Adrenal gland (tissue), 12 donors: ENCODE results near the gene BMP4. TPM values are rescaled to one million over a fixed set of nuclear protein-coding genes. Genes with fewer than 3 reads are reported as not detected.
"Not testable (repeated sequence)": the region's sequence is repeated elsewhere in the genome, so short reads cannot be mapped to it uniquely, and the experiment has no call there.

ENCODE experiments used
- DNase-seq, 7 donors: peaks; one replicate each; pipeline ENCODE4 v3.0.0-alpha.2; 2019 to 2020
- H3K27ac ChIP-seq, 5 donors: fragments of 200-600 bp; sonication (generic) in 4 of 5; 1 replicate in 3 of 5; 2 replicates in 2 of 5; pipeline versions ENCODE4 v1.5.1 to v1.8.0; 2016 to 2020; ENCODE audit warnings: mild to moderate bottlenecking in 1 of 5
- H3K27me3 ChIP-seq: fragments of 200-600 bp; 2 replicates; pipeline ENCODE4 v1.8.0; 2021
- H3K36me3 ChIP-seq, 2 donors: fragments of 200-600 bp; replicated peaks in 1 of 2; 1 replicate in 1 of 2; 2 replicates in 1 of 2; pipeline versions ENCODE4 v1.5.1 to v1.8.0; 2018 to 2022
- H3K4me1 ChIP-seq, 2 donors: fragments of 200-600 bp; replicated peaks in 1 of 2; 1 replicate in 1 of 2; 2 replicates in 1 of 2; pipeline versions ENCODE4 v1.5.1 to v1.8.0; 2018 to 2021
- H3K4me3 ChIP-seq, 4 donors: fragments of 200-600 bp; sonication (generic) in 3 of 4; one replicate each; pipeline ENCODE4 v1.5.1; 2016 to 2018
- H3K9me3 ChIP-seq, 3 donors: fragments of 200-600 bp; sonication (generic) in 1 of 3; replicated peaks in 1 of 3; 1 replicate in 2 of 3; 2 replicates in 1 of 3; pipeline versions ENCODE4 v1.5.1 to v1.8.0; 2016 to 2021
- POLR2A ChIP-seq, 2 donors: fragments of 450-650 bp; IDR thresholded peaks; one replicate each; pipeline ENCODE4 v1.6.1; 2017; ENCODE audit warnings: antibody characterized with exemption in 2 of 2, mild to moderate bottlenecking in 2 of 2, moderate library complexity in 1 of 2
- WGBS, 4 donors: extraction: QIAGEN DNeasy Blood & Tissue Kit in 2 of 4; methylation state at CpG; one replicate each; pipeline versions ENCODE4 v1.1.5 to v1.1.7; 2013 to 2017; 5-methylcytosine and 5-hydroxymethylcytosine counted together
- intact Hi-C, 2 donors: fragments of 100-400 bp; cut with DNase I; formaldehyde crosslinking; loops; one replicate each; pipeline versions ENCODE4 v1.14.1 to v1.15.0; 2022 to 2023
- polyA plus RNA-seq, 3 donors: library from polyadenylated mRNA; stranded (reverse); fragments of 200-250 nt in 2 of 3; fragments of 350-450 nt in 1 of 3; fragmentation: Illumina TruSeq in 1 of 3; extraction: RNeasy Lipid Tissue Mini Kit (QIAGEN cat#74804) in 1 of 3; gene quantifications; one replicate each; pipeline ENCODE4 v1.2.3, GENCODE V29; 2013 to 2014
- total RNA-seq, 9 donors: library from RNA; depleted of rRNA in 4 of 9; stranded (reverse); fragments of >200 nt in 4 of 9; fragments of 120-200 nt in 1 of 9; fragmentation: NEBNext Ultra II Directional in 1 of 9; extraction: Animal tissue kit (Norgen Biotek cat#: 25700) in 1 of 9; gene quantifications; one replicate each; pipeline versions ENCODE4 v1.1.0 to v1.2.4, GENCODE V29; 2013 to 2023
- TF ChIP-seq, protein P1 (sequence below), 6 experiments: fragments of 450-650 bp in 4 of 6; fragments of 200-600 bp in 2 of 6; sonication (generic) in 1 of 6; IDR thresholded peaks; 1 replicate in 5 of 6; 2 replicates in 1 of 6; pipeline versions ENCODE4 v1.5.1 to v1.8.0; 2016 to 2021; ENCODE audit warnings: antibody characterized with exemption in 6 of 6, mild to moderate bottlenecking in 2 of 6, moderate library complexity in 1 of 6
- donor health status: healthy with polysubstance abuse.
- donor health status: Bipolar disorder and iron deficiency.
- donor health status: DM: yes; HTN: yes; CAD: no.
- donor health status: DM: no; HTN: no; CAD: no.
- donor health status: DM: no; HTN: no; CAD: no.
- donor health status: DM: yes; HTN: yes; CAD: no.

BMP4 gene
- total and polyA plus RNA-seq, 12 donors, result 2.2 to 37.0 (median 19.4) TPM

DNA sequence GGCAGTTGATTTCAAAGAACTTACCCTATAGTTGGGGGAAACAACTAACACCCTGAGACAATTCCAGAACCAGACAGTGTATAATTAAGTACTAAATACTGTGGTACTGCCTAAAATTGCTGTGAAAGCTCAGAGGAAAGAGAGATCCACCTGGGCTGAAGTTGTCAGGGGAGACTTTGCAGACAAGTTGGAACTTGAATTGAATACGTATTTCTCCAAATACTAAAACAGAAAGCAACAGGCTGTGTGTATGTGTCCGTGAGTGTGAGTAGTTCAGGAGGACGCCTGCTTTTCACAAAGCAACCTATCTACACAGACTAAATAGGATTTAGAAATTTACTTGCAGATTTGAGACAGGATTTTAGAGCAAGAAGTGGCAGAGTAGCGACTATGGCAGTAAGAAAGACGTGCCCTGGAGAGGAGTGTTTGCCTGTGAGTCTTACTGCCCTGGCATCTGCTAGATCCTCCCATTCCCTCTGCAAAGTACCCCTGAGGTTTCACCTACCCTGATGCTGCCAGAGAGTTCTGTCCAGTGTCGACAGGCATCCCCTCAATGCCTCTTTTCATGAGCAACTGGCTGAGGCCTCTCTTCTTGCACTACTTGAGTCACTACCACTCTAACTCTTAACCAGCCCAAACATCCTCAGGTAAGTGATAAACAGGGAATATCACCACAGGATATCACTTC is 37.4 kb upstream of the BMP4 start:
- no peaks in the 10 kb centered on the region for H3K9me3 ChIP-seq
- DNase-seq, result no peak
- no peaks in the 10 kb centered on the region for H3K36me3 ChIP-seq
- intact Hi-C loops, result no loop called here
- no peak overlapping the region for H3K27ac ChIP-seq
- H3K27me3 ChIP-seq, result no peaks in the 10 kb centered on the region
- no peak overlapping the region for H3K4me3 ChIP-seq
- WGBS, 4 donors, result 70 to 88% (median 82%) methylated on average over 6 of the region's 6 CpGs
- no peaks in the 10 kb centered on the region for H3K4me1 ChIP-seq
- TF ChIP-seq, protein P1, sequence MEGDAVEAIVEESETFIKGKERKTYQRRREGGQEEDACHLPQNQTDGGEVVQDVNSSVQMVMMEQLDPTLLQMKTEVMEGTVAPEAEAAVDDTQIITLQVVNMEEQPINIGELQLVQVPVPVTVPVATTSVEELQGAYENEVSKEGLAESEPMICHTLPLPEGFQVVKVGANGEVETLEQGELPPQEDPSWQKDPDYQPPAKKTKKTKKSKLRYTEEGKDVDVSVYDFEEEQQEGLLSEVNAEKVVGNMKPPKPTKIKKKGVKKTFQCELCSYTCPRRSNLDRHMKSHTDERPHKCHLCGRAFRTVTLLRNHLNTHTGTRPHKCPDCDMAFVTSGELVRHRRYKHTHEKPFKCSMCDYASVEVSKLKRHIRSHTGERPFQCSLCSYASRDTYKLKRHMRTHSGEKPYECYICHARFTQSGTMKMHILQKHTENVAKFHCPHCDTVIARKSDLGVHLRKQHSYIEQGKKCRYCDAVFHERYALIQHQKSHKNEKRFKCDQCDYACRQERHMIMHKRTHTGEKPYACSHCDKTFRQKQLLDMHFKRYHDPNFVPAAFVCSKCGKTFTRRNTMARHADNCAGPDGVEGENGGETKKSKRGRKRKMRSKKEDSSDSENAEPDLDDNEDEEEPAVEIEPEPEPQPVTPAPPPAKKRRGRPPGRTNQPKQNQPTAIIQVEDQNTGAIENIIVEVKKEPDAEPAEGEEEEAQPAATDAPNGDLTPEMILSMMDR (IDR thresholded peaks at IDR 0.05), result no peak
- no peak for TF ChIP-seq POLR2A (IDR thresholded peaks at IDR 0.05)

DNA sequence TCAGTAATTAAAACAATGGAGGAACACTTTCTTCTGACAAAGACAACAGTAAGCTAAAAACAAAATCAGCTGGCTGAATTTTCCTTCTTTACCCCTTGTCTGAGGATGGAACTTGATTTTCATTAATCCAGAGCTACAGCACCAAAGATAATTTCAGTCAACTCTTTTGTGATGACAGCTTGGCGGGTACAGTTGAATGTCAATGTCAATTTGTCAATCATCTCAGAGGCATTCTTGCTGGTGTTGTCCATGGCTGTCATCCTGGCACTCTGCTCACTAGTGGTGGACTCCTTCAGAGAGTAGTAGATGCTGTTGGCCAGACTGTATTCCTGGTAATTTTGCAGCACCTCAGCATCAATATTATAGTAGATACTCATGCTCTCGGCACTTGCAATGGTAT is 34.4 kb upstream of the BMP4 start:
- H3K4me1 ChIP-seq, result no peaks in the 10 kb centered on the region
- intact Hi-C loops, result no loop called here

DNA sequence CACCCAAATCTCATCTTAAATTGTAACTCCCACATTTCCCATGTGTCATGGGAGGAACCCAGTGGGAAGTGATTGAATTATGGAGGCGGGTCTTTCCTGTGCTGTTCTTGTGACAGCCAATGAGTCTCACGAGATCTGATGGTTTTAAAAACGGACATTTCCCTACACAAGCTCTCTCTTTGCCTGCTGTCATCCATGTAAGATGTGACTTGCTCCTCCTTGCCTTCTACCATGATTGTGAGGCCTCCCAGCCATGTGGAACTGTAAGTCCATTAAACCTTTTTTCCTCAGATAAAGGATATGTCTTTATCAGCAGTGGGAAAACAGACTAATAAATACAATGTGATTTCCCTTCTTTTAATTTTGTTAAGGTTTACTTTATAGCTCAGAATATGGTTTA is 30.1 kb upstream of the BMP4 start:
- 72 to 83% (median 77%) methylated on average over 3 of the region's 3 CpGs for whole genome bisulfite sequencing, 4 donors
- intact Hi-C loops, H3K4me3 ChIP-seq, H3K27ac ChIP-seq, DNase-seq, H3K27me3 ChIP-seq, H3K9me3 ChIP-seq, H3K36me3 ChIP-seq, H3K4me1 ChIP-seq: not testable (repeated sequence)

More for the DNA sequence above, 34.4 kb upstream of the BMP4 start:
- Histone ChIP-seq H3K27ac (no peak overlapping the region), H3K9me3 (no peaks in the 10 kb centered on the region), H3K36me3 (no peaks in the 10 kb centered on the region), H3K4me3 (no peak overlapping the region), H3K27me3 (no peaks in the 10 kb centered on the region)
- DNase-seq, result no peak
- WGBS, 4 donors, result 44 to 90% (median 46%) methylated on average over 2 of the region's 2 CpGs
- no peak for TF ChIP-seq POLR2A (IDR thresholded peaks at IDR 0.05)
- TF ChIP-seq, protein P1 (IDR thresholded peaks at IDR 0.05), result no peak

DNA sequence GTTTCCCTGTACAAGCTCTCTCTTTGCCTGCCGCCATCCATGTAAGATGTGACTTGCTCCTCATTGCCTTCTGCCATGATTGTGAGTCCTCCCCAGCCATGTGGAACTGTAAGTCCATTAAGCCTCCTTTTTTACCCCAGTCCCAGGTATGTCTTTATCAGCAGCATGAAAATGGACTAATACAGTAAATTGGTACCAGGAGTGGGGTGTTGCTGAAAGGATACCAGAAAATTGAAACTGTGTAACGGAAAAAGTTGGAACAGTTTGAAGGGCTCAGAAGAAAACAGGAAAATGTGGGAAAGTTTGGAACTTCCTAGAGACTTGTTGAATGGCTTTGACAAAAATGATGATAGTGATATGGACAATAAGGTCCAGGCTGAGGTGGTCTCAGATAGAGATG is 28.3 kb upstream of the BMP4 start:
- DNase-seq, H3K36me3 ChIP-seq, H3K4me3 ChIP-seq, H3K27me3 ChIP-seq, H3K27ac ChIP-seq, H3K4me1 ChIP-seq, H3K9me3 ChIP-seq, intact Hi-C loops: not testable (repeated sequence)
- 50 to 99% (median 98%) methylated on average over 2 of the region's 2 CpGs for WGBS, 4 donors

DNA sequence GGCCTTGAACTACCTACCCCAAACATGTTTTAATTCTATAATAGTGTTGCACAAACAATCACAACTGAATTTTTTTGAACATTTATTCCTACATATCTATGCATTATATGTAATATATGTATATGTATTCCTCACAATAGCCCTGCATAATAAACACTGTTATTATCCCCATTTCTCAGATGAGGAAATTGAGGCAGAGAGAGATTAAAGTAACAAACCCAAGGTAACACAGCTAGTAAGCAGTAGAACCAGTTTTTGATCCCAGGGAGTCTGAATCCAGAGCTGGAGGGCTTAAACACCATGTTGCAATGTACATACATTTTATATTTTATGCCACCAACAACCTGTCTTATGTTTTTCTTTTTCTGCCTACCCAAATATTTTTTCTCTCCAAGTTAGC is 26.5 kb upstream of the BMP4 start:
- Histone ChIP-seq H3K9me3 (no peaks in the 10 kb centered on the region), H3K36me3 (no peaks in the 10 kb centered on the region), H3K27ac (no peak overlapping the region), H3K27me3 (no peaks in the 10 kb centered on the region), H3K4me3 (no peak overlapping the region), H3K4me1 (peaks cover 15 to 19% of the 10 kb centered on the region in 2 donors)
- DNase-seq, result no peak
- intact Hi-C loops, result no loop called here
- TF ChIP-seq, protein P1 (IDR thresholded peaks at IDR 0.05), result no peak
- TF ChIP-seq POLR2A (IDR thresholded peaks at IDR 0.05), result no peak
